Measurements from ENCODE around the gene DIP2B. TPM values are rescaled to one million over a fixed set of nuclear protein-coding genes. Genes with fewer than 3 reads are reported as not detected.

Gene DIP2B
- total RNA-seq, 2 experiments from 2014 or later = 17.0 to 24.1 TPM

Small RNAs within 50 kb of the gene (small RNA-seq; reads per million reads assigned to genes)
- gene RF00019 (not detected), gene RNU6-238P (not detected), gene RNU6-769P (not detected)

Other genes starting within 250 kb of the DIP2B start
- 6.2 and 7.4 TPM in 2 replicates for gene LIMA1, start 221.5 kb upstream of the DIP2B start, total RNA-seq (2014; rRNA removed; shearing (Covaris generic))
- 18.2 and 20.4 TPM in 2 replicates for gene LIMA1, start 221.5 kb upstream of the DIP2B start, total RNA-seq (2022)
- gene FAM186A, start 108.4 kb upstream of the DIP2B start, total RNA-seq (2014; rRNA removed; shearing (Covaris generic)) = not detected in 2 replicates
- not detected in 2 replicates for gene FAM186A, start 108.4 kb upstream of the DIP2B start, total RNA-seq (2022)
- 32.9 and 35.0 TPM in 2 replicates for gene LARP4, start 104.1 kb upstream of the DIP2B start, total RNA-seq (2014; rRNA removed; shearing (Covaris generic))
- gene LARP4, start 104.1 kb upstream of the DIP2B start, total RNA-seq (2022) = 69.6 and 84.1 TPM in 2 replicates